A549 (cell line): ENCODE data around the gene ADAD2. TPM values are rescaled to one million over a fixed set of nuclear protein-coding genes. Genes with fewer than 3 reads are reported as not detected.
"Not testable (repeated sequence)": the region's sequence is repeated elsewhere in the genome, so short reads cannot be mapped to it uniquely, and the experiment has no call there.

ENCODE experiments used
- ATAC-seq, 2 experiments: fragments of 200-7000 bp in 1 of 2; fragments of >200 bp in 1 of 2; cut with Nextera tagmentation in 1 of 2; cut with Tn5 transposase in 1 of 2; 3 replicates each; pipeline versions ENCODE4 v1.8.0 to v1.9.1; 2018 to 2020; ENCODE audit warnings: mild to moderate bottlenecking in 1 of 2, moderate library complexity in 1 of 2
- CTCF ChIA-PET: fragments of 300-600 bp; sonication (Branson Sonifier 250); formaldehyde crosslinking; extraction: SDS; loops from one replicate; lab custom pipeline; 2021; ENCODE audit warnings: antibody characterized with exemption, inconsistent platforms; lab: Yijun Ruan, JAX
- POLR2A ChIA-PET: fragments of 350-600 bp; formaldehyde crosslinking; extraction: SDS; loops from one replicate; lab custom pipeline; 2021; ENCODE audit warnings: antibody characterized with exemption, inconsistent platforms; lab: Yijun Ruan, JAX
- DNase-seq, 2 experiments: peaks; one replicate each; pipeline versions ENCODE4 v3.0.0 to v3.0.0-alpha.2; 2011 to 2016; ENCODE audit warnings: low read depth in 1 of 2, low spot score in 1 of 2
- FAIRE-seq: peaks from 2 replicates; lab custom pipeline; 2011; peaks lifted over from hg19 to GRCh38; lab: Jason Lieb, UNC
- H3K27ac ChIP-seq, 2 experiments: fragments of >200 bp; sonication (Bioruptor Twin); formaldehyde crosslinking; 3 replicates each; pipeline ENCODE4 v1.5.1; 2016 to 2017
- H3K4me1 ChIP-seq: fragments of >200 bp; sonication (Bioruptor Twin); formaldehyde crosslinking; 3 replicates; pipeline ENCODE4 v1.6.1; 2016
- H3K4me2 ChIP-seq: fragments of >200 bp; sonication (Bioruptor Twin); formaldehyde crosslinking; 3 replicates; pipeline ENCODE4 v1.6.1; 2016
- H3K4me3 ChIP-seq: fragments of >200 bp; sonication (Bioruptor Twin); formaldehyde crosslinking; 3 replicates; pipeline ENCODE4 v1.5.1; 2016
- H3K9me3 ChIP-seq: fragments of >200 bp; sonication (Bioruptor Twin); formaldehyde crosslinking; 3 replicates; pipeline ENCODE4 v1.6.1; 2016
- ATOH8 ChIP-seq: fragments of 250-450 bp; sonication (Bioruptor Pico); IDR thresholded peaks from 2 replicates; pipeline ENCODE4 v1.5.0; 2020; ENCODE audit warnings: low read depth, mild to moderate bottlenecking, moderate library complexity
- CEBPB ChIP-seq, 2 experiments: fragments of >200 bp in 1 of 2; sonication (Bioruptor Twin) in 1 of 2; formaldehyde crosslinking in 1 of 2; IDR thresholded peaks; 2 replicates each; pipeline ENCODE4 v1.6.1; 2012 to 2016
- CHD4 ChIP-seq: fragments of 200-600 bp; sonication (generic); IDR thresholded peaks from 2 replicates; pipeline ENCODE4 v1.6.1; 2016; ENCODE audit warnings: antibody characterized with exemption, mild to moderate bottlenecking, borderline replicate concordance
- EHF ChIP-seq: fragments of 250-450 bp; sonication (Bioruptor Pico); IDR thresholded peaks from 2 replicates; pipeline ENCODE4 v1.5.0; 2020; ENCODE audit warnings: mild to moderate bottlenecking
- FOSL2 ChIP-seq, 2 experiments: fragments of 450-650 bp in 1 of 2; fragments of >200 bp in 1 of 2; sonication (Bioruptor Twin) in 1 of 2; formaldehyde crosslinking; IDR thresholded peaks; 2 replicates each; pipeline versions ENCODE4 v1.5.0 to v1.6.1; 2016 to 2020; ENCODE audit warnings: mild to moderate bottlenecking in 1 of 2, moderate library complexity in 1 of 2
- FOXS1 ChIP-seq: fragments of 250-450 bp; sonication (Bioruptor Pico); IDR thresholded peaks from 2 replicates; pipeline ENCODE4 v1.5.0; 2020; ENCODE audit warnings: mild to moderate bottlenecking, moderate library complexity
- HOXA7 ChIP-seq: fragments of 250-450 bp; sonication (Bioruptor Pico); IDR thresholded peaks from 2 replicates; pipeline ENCODE4 v1.5.0; 2020; ENCODE audit warnings: mild to moderate bottlenecking, moderate library complexity
- HOXB5 ChIP-seq: fragments of 250-450 bp; sonication (Bioruptor Pico); IDR thresholded peaks from 2 replicates; pipeline ENCODE4 v1.5.0; 2020; ENCODE audit warnings: mild to moderate bottlenecking, moderate library complexity
- MYC ChIP-seq: IDR thresholded peaks from 2 replicates; pipeline ENCODE4 v1.6.1; 2012; ENCODE audit warnings: mild to moderate bottlenecking, inconsistent platforms, low read length, improper control_type of control experiment, borderline replicate concordance
- NFE2L2 ChIP-seq: fragments of 150-350 bp; conservative IDR thresholded peaks from 2 replicates; pipeline ENCODE4 v1.6.1; 2014; ENCODE audit warnings: low read length
- NPAS2 ChIP-seq: fragments of 250-450 bp; sonication (Bioruptor Pico); IDR thresholded peaks from 2 replicates; pipeline ENCODE4 v1.8.0; 2022; ENCODE audit warnings: mild to moderate bottlenecking, moderate library complexity, borderline replicate concordance
- PBX3 ChIP-seq: IDR thresholded peaks from 2 replicates; pipeline ENCODE4 v1.6.1; 2012
- PHF8 ChIP-seq: fragments of 200-600 bp; sonication (generic); IDR thresholded peaks from 2 replicates; pipeline ENCODE4 v1.6.1; 2016; ENCODE audit warnings: low read depth, mild to moderate bottlenecking, antibody characterized with exemption, moderate library complexity, borderline replicate concordance
- POLR2A ChIP-seq: IDR thresholded peaks from 2 replicates; pipeline ENCODE4 v1.6.1; 2012; ENCODE audit warnings: mild to moderate bottlenecking, low read length
- RARB ChIP-seq: fragments of 250-450 bp; sonication (Bioruptor Pico); IDR thresholded peaks from 2 replicates; pipeline ENCODE4 v1.8.0; 2021; ENCODE audit warnings: mild to moderate bottlenecking, moderate library complexity
- TP53 ChIP-seq: fragments of 250-450 bp; sonication (Bioruptor Pico); IDR thresholded peaks from 2 replicates; pipeline ENCODE4 v1.5.0; 2021; ENCODE audit warnings: mild to moderate bottlenecking, moderate library complexity
- WGBS: methylation state at CpG from one replicate; pipeline ENCODE4 v1.1.6; 2017; ENCODE audit errors: missing lambda C conversion rate; 5-methylcytosine and 5-hydroxymethylcytosine counted together
- polyA plus RNA-seq, 4 experiments: library from polyadenylated mRNA; depleted of rRNA in 3 of 4; stranded (reverse); fragments of >200 nt; fragmentation: RNase III in 1 of 4; extraction: RNeasy Plus Mini Kit Qiagen cat#74134 plus additional on column Dnase treatment in 1 of 4; gene quantifications; 2 replicates in 3 of 4; 3 replicates in 1 of 4; pipeline ENCODE4 v1.2.3, GENCODE V29; 2011 to 2017
- TF ChIP-seq, protein P1 (sequence below): fragments of >200 bp; sonication (Bioruptor Twin); formaldehyde crosslinking; IDR thresholded peaks from 3 replicates; pipeline ENCODE4 v1.5.1; 2016
- TF ChIP-seq, protein P2 (sequence below): fragments of 450-650 bp; IDR thresholded peaks from 2 replicates; pipeline ENCODE4 v1.6.1; 2014; ENCODE audit warnings: antibody characterized with exemption

The ADAD2 gene
- polyA plus RNA-seq, 2 of the 4 experiments (the other 2 are of a cell fraction), result not detected

GRCh38 chr16:84212631-84213030 is 21.7 kb downstream of the ADAD2 start:
- no peak for FAIRE-seq
- no peak for ATAC-seq
- CTCF ChIA-PET, result no interaction called here

GRCh38 chr16:84214451-84215066 is 23.6 kb downstream of the ADAD2 start:
- Histone ChIP-seq H3K4me3 (no peak overlapping the region), H3K9me3 (no peaks in the 10 kb centered on the region), H3K4me2 (no peak overlapping the region)
- ATAC-seq, result no peak
- no peak for TF ChIP-seq NFE2L2
- no peak for TF ChIP-seq HOXA7 (CRISPR knock-in tag)
- no peak for TF ChIP-seq CEBPB (IDR thresholded peaks at IDR 0.05)
- no peak for TF ChIP-seq NPAS2 (CRISPR knock-in tag)
- TF ChIP-seq PHF8, result no peak
- TF ChIP-seq, protein P1, sequence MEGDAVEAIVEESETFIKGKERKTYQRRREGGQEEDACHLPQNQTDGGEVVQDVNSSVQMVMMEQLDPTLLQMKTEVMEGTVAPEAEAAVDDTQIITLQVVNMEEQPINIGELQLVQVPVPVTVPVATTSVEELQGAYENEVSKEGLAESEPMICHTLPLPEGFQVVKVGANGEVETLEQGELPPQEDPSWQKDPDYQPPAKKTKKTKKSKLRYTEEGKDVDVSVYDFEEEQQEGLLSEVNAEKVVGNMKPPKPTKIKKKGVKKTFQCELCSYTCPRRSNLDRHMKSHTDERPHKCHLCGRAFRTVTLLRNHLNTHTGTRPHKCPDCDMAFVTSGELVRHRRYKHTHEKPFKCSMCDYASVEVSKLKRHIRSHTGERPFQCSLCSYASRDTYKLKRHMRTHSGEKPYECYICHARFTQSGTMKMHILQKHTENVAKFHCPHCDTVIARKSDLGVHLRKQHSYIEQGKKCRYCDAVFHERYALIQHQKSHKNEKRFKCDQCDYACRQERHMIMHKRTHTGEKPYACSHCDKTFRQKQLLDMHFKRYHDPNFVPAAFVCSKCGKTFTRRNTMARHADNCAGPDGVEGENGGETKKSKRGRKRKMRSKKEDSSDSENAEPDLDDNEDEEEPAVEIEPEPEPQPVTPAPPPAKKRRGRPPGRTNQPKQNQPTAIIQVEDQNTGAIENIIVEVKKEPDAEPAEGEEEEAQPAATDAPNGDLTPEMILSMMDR, result no peak
- no peak for TF ChIP-seq TP53 (CRISPR knock-in tag)
- no peak for TF ChIP-seq ATOH8
- no peak for TF ChIP-seq POLR2A
- TF ChIP-seq, protein P2, sequence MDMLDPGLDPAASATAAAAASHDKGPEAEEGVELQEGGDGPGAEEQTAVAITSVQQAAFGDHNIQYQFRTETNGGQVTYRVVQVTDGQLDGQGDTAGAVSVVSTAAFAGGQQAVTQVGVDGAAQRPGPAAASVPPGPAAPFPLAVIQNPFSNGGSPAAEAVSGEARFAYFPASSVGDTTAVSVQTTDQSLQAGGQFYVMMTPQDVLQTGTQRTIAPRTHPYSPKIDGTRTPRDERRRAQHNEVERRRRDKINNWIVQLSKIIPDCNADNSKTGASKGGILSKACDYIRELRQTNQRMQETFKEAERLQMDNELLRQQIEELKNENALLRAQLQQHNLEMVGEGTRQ, result no peak
- TF ChIP-seq MYC, result no peak
- TF ChIP-seq HOXB5 (CRISPR knock-in tag), result no peak
- TF ChIP-seq, all 56 proteins: peak for 0
- Histone ChIP-seq H3K27ac (no peak overlapping the region), H3K4me1 (no peaks in the 10 kb centered on the region)
- CTCF ChIA-PET, result interaction anchor here (0.6 to 1.8 kb wide), 4 partner anchors 12 to 112 kb away, joined by 3 to 8 read pairs (median 4); partner anchors contain the start of gene TAF1C
- POLR2A ChIA-PET, result no interaction called here
- WGBS, result 79% methylated on average over 15 of the region's 15 CpGs
- DNase-seq (no peak), FAIRE-seq (no peak)

More at GRCh38 chr16:84212631-84213030, 21.7 kb downstream of the ADAD2 start:
- POLR2A ChIA-PET, result no interaction called here
- no peak overlapping the region for H3K4me3 ChIP-seq
- no peak overlapping the region for H3K27ac ChIP-seq
- H3K4me2 ChIP-seq, result no peak overlapping the region
- H3K9me3 ChIP-seq, result no peaks in the 10 kb centered on the region
- no peak for DNase-seq
- TF ChIP-seq EHF (CRISPR knock-in tag) (no peak), HOXA7 (CRISPR knock-in tag) (no peak), RARB (CRISPR knock-in tag) (no peak), FOXS1 (CRISPR knock-in tag) (no peak), POLR2A (no peak)
- TF ChIP-seq, all 56 proteins: peak for 0
- WGBS, result 85% methylated on average over 4 of the region's 4 CpGs
- no peaks in the 10 kb centered on the region for H3K4me1 ChIP-seq

DNA sequence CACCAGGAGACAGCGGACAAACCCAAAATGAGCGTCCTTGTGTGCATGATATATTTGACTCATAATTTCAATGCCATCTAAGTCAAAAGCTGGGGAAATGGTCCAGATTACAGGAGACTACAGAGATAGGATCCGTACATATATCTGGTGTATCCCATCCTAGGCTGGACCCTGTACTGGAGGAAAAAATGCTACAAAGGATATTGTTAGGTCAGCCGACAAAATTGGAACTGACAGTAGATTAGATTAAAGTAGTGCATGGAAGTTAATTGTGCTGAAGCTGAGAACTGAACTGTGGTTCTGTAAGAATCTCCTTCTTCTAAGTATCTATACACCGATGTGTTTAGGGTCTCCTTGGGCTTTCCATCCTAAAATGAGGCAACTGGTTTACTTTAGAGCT is 24.6 kb downstream of the ADAD2 start:
- FAIRE-seq (no peak), DNase-seq (no peak), ATAC-seq (no peak)
- Histone ChIP-seq H3K4me3 (no peak overlapping the region), H3K4me1 (no peaks in the 10 kb centered on the region), H3K4me2 (no peak overlapping the region), H3K27ac (no peak overlapping the region), H3K9me3 (no peaks in the 10 kb centered on the region)
- WGBS, result 78% methylated on average over 5 of the region's 5 CpGs
- POLR2A ChIA-PET, result no interaction called here
- CTCF ChIA-PET, result interaction anchor here (0.6 to 1.8 kb wide), 3 partner anchors 18 to 32 kb away, joined by 3 to 8 read pairs (median 3); partner anchors contain the start of gene TAF1C
- no peak for TF ChIP-seq CHD4
- TF ChIP-seq FOSL2 (IDR thresholded peaks at IDR 0.05), result no peak
- no peak for TF ChIP-seq FOSL2 (CRISPR knock-in tag; IDR thresholded peaks at IDR 0.05)
- TF ChIP-seq PBX3, result no peak

- DNase-seq, H3K4me2 ChIP-seq, ATAC-seq, H3K9me3 ChIP-seq, H3K4me3 ChIP-seq, H3K27ac ChIP-seq, FAIRE-seq, H3K4me1 ChIP-seq, POLR2A ChIA-PET: not testable (repeated sequence)
- 44% methylated on average over 3 of the region's 3 CpGs for WGBS
- CTCF ChIA-PET, result interaction anchor here (0.6 to 1.8 kb wide), 3 partner anchors 17 to 32 kb away, joined by 3 to 8 read pairs (median 3); partner anchors contain the start of gene TAF1C
Observed at GRCh38 chr16:84216144-84216543, 25.2 kb downstream of the ADAD2 start.
